GM12892 (cell line): Measurements from ENCODE around the gene TEX264.

Experiments
- POLR2A ChIP-seq: IDR thresholded peaks from 2 replicates; pipeline ENCODE4 v1.6.1; 2011; ENCODE audit warnings: low read depth, low read length, control low read depth
- POLR2AphosphoS5 ChIP-seq: IDR thresholded peaks from 2 replicates; pipeline ENCODE4 v1.6.1; 2011; ENCODE audit warnings: low read depth, low read length, control low read depth
- TAF1 ChIP-seq: IDR thresholded peaks from 2 replicates; pipeline ENCODE4 v1.6.1; 2011; ENCODE audit warnings: low read depth, mild to moderate bottlenecking, control low read depth, low read length, borderline replicate concordance

DNA sequence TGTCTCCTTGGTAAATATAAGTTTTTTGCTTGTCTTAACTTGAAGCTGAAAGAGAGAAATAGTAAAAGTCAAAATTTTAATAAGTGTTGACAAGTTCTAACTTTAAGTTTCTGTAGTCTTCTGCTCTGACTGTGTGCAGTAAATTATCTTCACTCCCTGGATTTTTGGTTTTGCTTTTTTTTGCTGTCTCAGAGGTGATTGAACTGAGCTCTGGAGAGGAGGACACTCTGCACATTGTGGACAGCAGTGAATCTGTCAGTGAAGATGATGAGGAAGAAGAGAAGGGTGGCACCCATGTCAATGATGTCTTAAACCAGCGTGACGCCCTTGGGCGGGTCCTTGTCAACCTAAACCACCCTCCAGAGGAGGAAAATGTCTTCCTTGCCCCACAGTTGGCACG, 40.5 kb upstream of the TEX264 start:
- no peak for TF ChIP-seq POLR2AphosphoS5
- TF ChIP-seq POLR2A, result no peak
- no peak for TF ChIP-seq TAF1
